ENCODE data around the gene SMAD7.

The SMAD7 gene

GRCh38 chr18:48944634-48945033 lies 6.1 kb downstream of the SMAD7 start:
- no peak for DNase-seq

GRCh38 chr18:48943736-48944527 lies 6.8 kb downstream of the SMAD7 start:
- DNase-seq: no peak

GRCh38 chr18:48943333-48943732 lies 7.4 kb downstream of the SMAD7 start:
- DNase-seq: no peak

GRCh38 chr18:48942554-48943261 lies 8.1 kb downstream of the SMAD7 start:
- DNase-seq: peak; percentile 32 to 80

GRCh38 chr18:48942086-48942485 lies 8.7 kb downstream of the SMAD7 start:
- no peak for DNase-seq

GRCh38 chr18:48941672-48942071 lies 9.1 kb downstream of the SMAD7 start:
- DNase-seq: no peak

- no peak for DNase-seq
These were observed 9.7 kb downstream of the SMAD7 start for GRCh38 chr18:48940854-48941611.

- DNase-seq: no peak
These were observed 11.3 kb downstream of the SMAD7 start for GRCh38 chr18:48939205-48940097.

- no peak for DNase-seq
These were observed 11.9 kb downstream of the SMAD7 start for GRCh38 chr18:48938827-48939204.

- DNase-seq: no peak
These were observed 12.7 kb downstream of the SMAD7 start for GRCh38 chr18:48937869-48938750.

GRCh38 chr18:48935433-48935774 lies 15.4 kb downstream of the SMAD7 start:
- DNase-seq: no peak

GRCh38 chr18:48934723-48935432 lies 15.9 kb downstream of the SMAD7 start:
- no peak for DNase-seq

GRCh38 chr18:48934415-48934722 lies 16.4 kb downstream of the SMAD7 start:
- DNase-seq: no peak

- DNase-seq: no peak
These were observed 17.0 kb downstream of the SMAD7 start for GRCh38 chr18:48933578-48934414.

- no peak for DNase-seq
These were observed 17.8 kb downstream of the SMAD7 start for GRCh38 chr18:48932822-48933510.

GRCh38 chr18:48932462-48932818 lies 18.3 kb downstream of the SMAD7 start:
- no peak for DNase-seq

GRCh38 chr18:48931680-48932461 lies 18.9 kb downstream of the SMAD7 start:
- no peak for DNase-seq

- DNase-seq: no peak
These were observed 19.8 kb downstream of the SMAD7 start for GRCh38 chr18:48930926-48931325.

All from SW 1271 (cell line).